Smooth muscle cell (in vitro differentiated cells): Measurements from ENCODE around the gene SRCAP. TPM values are rescaled to one million over a fixed set of nuclear protein-coding genes. Genes with fewer than 3 reads are reported as not detected.
"Not testable (repeated sequence)": the region's sequence is repeated elsewhere in the genome, so short reads cannot be mapped to it uniquely, and the experiment has no call there.

Experiments
- DNase-seq: peaks from one replicate; lab custom pipeline; 2025; ENCODE audit not compliant: unreplicated experiment; lab: John Stamatoyannopoulos, UW
- H2AFZ ChIP-seq: fragments of 200-600 bp; sonication (generic); 2 replicates; pipeline ENCODE4 v1.6.0; 2016; ENCODE audit warnings: antibody characterized with exemption, low read depth, mild to moderate bottlenecking
- H3F3A ChIP-seq: fragments of 200-600 bp; sonication (generic); 2 replicates; pipeline ENCODE4 v1.6.0; 2017; ENCODE audit warnings: antibody characterized with exemption, low read depth
- H3K27ac ChIP-seq: fragments of 200-600 bp; sonication (generic); 2 replicates; pipeline ENCODE4 v1.5.1; 2016; ENCODE audit warnings: low read depth, mild to moderate bottlenecking
- H3K27me3 ChIP-seq: fragments of 200-600 bp; sonication (generic); 2 replicates; pipeline ENCODE4 v1.6.1; 2016; ENCODE audit warnings: low read depth, mild to moderate bottlenecking
- H3K36me3 ChIP-seq: fragments of 200-600 bp; sonication (generic); 2 replicates; pipeline ENCODE4 v1.5.1; 2016; ENCODE audit warnings: low read depth
- H3K4me1 ChIP-seq: fragments of 200-600 bp; sonication (generic); 2 replicates; pipeline ENCODE4 v1.5.1; 2016; ENCODE audit warnings: low read depth
- H3K4me2 ChIP-seq: fragments of 200-600 bp; sonication (generic); 2 replicates; pipeline ENCODE4 v1.6.0; 2016; ENCODE audit warnings: mild to moderate bottlenecking
- H3K4me3 ChIP-seq: fragments of 200-600 bp; sonication (generic); 2 replicates; pipeline ENCODE4 v1.5.1; 2016; ENCODE audit warnings: mild to moderate bottlenecking
- H3K79me2 ChIP-seq: fragments of 200-600 bp; sonication (generic); 2 replicates; pipeline ENCODE4 v1.6.0; 2016; ENCODE audit warnings: low read depth, mild to moderate bottlenecking
- H3K9ac ChIP-seq: fragments of 200-600 bp; sonication (generic); 2 replicates; pipeline ENCODE4 v1.6.0; 2016; ENCODE audit warnings: low read depth
- H3K9me3 ChIP-seq: fragments of 200-600 bp; sonication (generic); replicated peaks from 2 replicates; pipeline ENCODE4 v1.5.1; 2016; ENCODE audit warnings: low read depth
- H4K20me1 ChIP-seq: fragments of 200-600 bp; sonication (generic); 2 replicates; pipeline ENCODE4 v1.6.0; 2016; ENCODE audit warnings: low read depth
- WGBS: methylation state at CpG from one replicate; pipeline ENCODE4 v1.1.7; 2016; ENCODE audit warnings: low lambda C conversion rate; 5-methylcytosine and 5-hydroxymethylcytosine counted together
- polyA plus RNA-seq: library from polyadenylated mRNA; unstranded; fragments of >200 nt; fragmentation: Nextera tagmentation; extraction: Ambion mirVana; gene quantifications from 2 replicates; pipeline ENCODE4 v1.2.1, GENCODE V29; 2016
- total RNA-seq: library from RNA; depleted of rRNA; stranded (reverse); fragments of >200 nt; gene quantifications from 2 replicates; pipeline ENCODE4 v1.2.3, GENCODE V29; 2014
- TF ChIP-seq, protein P1 (sequence below): fragments of 200-600 bp; sonication (generic); IDR thresholded peaks from 2 replicates; pipeline ENCODE4 v1.5.1; 2017; ENCODE audit warnings: borderline replicate concordance, mild to moderate bottlenecking, antibody characterized with exemption; ENCODE audit not compliant: insufficient read depth, poor library complexity, severe bottlenecking

SRCAP gene
- total and polyA plus RNA-seq, 2 experiments from 2014 or later = 9.0 to 14.5 TPM

DNA sequence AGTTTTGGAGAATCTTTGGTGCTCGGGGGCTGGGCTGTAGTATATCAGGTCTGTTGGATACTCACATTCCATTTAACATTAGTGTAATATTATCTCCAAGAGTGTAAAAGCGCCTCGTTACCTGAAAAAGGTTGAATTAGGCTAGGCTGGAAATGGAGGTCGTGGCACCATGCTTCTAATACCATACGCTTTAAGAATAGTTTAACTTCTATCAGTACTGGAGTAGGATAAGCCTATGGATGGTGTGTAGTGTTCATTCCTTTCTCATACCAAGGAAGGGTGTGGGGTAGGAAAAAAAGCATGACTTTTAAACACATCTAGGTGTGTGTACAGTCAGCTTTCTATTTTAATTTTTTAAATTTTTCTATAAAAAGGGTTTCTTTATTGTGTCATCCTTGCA is 2.0 kb downstream of the SRCAP start:
- TF ChIP-seq, protein P1, sequence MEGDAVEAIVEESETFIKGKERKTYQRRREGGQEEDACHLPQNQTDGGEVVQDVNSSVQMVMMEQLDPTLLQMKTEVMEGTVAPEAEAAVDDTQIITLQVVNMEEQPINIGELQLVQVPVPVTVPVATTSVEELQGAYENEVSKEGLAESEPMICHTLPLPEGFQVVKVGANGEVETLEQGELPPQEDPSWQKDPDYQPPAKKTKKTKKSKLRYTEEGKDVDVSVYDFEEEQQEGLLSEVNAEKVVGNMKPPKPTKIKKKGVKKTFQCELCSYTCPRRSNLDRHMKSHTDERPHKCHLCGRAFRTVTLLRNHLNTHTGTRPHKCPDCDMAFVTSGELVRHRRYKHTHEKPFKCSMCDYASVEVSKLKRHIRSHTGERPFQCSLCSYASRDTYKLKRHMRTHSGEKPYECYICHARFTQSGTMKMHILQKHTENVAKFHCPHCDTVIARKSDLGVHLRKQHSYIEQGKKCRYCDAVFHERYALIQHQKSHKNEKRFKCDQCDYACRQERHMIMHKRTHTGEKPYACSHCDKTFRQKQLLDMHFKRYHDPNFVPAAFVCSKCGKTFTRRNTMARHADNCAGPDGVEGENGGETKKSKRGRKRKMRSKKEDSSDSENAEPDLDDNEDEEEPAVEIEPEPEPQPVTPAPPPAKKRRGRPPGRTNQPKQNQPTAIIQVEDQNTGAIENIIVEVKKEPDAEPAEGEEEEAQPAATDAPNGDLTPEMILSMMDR = no peak
- Histone ChIP-seq H3K4me3 (no peak overlapping the region), H4K20me1 (peaks cover 30% of the 10 kb centered on the region), H3K36me3 (peaks cover 14% of the 10 kb centered on the region), H3K27ac (peak overlapping the region; percentile 100), H3K9ac (no peak overlapping the region), H3K79me2 (peaks cover 35% of the 10 kb centered on the region), H2AFZ (no peak overlapping the region), H3K4me2 (peak overlapping the region; percentile 91), H3F3A (peaks cover 15% of the 10 kb centered on the region), H3K9me3 (no peaks in the 10 kb centered on the region), H3K27me3 (no peaks in the 10 kb centered on the region), H3K4me1 (peaks cover 19% of the 10 kb centered on the region)
- DNase-seq = no peak
- 82% methylated on average over 5 of the region's 5 CpGs for WGBS

DNA sequence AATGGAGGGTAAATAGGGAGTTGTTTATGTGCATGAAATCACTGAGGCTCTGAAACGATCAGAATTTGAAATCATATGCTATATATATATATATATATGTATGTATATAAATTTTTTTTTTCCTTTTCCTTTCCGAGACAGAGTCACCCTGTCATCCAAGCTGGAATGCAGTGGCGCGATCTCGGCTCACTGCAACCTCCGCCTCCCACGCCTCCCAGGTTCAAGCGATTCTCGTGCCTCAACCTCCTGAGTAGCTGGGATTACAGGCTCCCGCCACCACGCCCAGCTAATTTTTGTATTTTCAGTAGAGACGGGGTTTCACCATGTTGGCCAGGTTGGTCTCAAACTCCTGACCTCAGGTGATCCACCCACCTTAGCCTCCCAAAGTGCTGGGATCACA is 4.1 kb downstream of the SRCAP start:
- peaks cover 15% of the 10 kb centered on the region for H3K4me1 ChIP-seq
- H3K79me2 ChIP-seq = peaks cover 42% of the 10 kb centered on the region
- H2AFZ ChIP-seq, H3K9me3 ChIP-seq, DNase-seq, H3K27me3 ChIP-seq, H3K9ac ChIP-seq, H3K4me3 ChIP-seq, H3K27ac ChIP-seq, H3K4me2 ChIP-seq: not testable (repeated sequence)
- H3F3A ChIP-seq = peaks cover 15% of the 10 kb centered on the region
- WGBS = 98% methylated on average over 12 of the region's 12 CpGs
- peaks cover 30% of the 10 kb centered on the region for H4K20me1 ChIP-seq
- H3K36me3 ChIP-seq = peaks cover 29% of the 10 kb centered on the region

DNA sequence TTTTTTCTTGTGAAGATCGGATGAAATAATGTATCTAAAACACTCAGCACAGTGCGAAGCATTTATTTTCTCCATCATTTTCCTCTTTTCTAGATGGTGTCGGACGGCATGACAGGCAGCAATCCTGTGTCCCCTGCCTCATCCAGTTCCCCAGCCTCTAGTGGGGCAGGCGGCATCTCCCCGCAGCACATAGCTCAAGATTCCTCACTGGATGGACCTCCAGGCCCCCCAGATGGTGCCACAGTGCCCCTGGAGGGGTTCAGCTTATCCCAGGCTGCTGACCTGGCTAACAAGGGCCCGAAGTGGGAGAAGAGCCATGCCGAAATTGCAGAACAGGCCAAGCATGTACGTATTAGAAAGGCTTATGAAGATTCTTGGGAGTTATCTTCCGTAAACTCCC is 5.0 kb downstream of the SRCAP start:
- Histone ChIP-seq H3K4me2 (no peak overlapping the region), H2AFZ (no peak overlapping the region), H3K27me3 (no peaks in the 10 kb centered on the region), H3F3A (peaks cover 15% of the 10 kb centered on the region), H3K27ac (no peak overlapping the region), H3K9ac (no peak overlapping the region), H3K4me3 (no peak overlapping the region), H3K4me1 (peaks cover 15% of the 10 kb centered on the region), H3K79me2 (peaks cover 42% of the 10 kb centered on the region), H4K20me1 (peaks cover 30% of the 10 kb centered on the region), H3K9me3 (no peaks in the 10 kb centered on the region), H3K36me3 (peaks cover 29% of the 10 kb centered on the region)
- no peak for DNase-seq
- WGBS = 99% methylated on average over 10 of the region's 10 CpGs
- TF ChIP-seq, protein P1 = no peak

DNA sequence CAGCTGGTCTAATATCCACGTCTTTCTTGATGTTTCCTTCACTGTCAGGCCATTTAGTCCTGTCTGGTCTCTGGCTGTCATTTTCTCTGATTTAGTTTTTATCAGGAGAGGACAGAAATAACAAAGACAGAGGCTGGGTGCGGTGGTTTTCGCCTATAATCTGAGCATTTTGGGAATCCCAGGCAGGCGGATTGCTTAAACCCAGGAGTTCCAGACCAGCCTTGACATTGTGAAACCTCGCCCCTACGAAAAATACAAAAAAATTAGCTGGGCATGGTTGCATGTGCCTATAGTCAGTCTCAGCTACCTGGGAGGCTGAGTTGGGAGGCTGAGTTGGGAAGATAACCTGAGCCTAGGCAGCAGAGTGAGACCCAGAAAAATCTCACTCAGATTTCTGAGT is 7.1 kb downstream of the SRCAP start:
- Histone ChIP-seq H3K9me3 (no peaks in the 10 kb centered on the region), H3K9ac (no peak overlapping the region), H3K4me3 (no peak overlapping the region), H4K20me1 (peaks cover 19% of the 10 kb centered on the region), H3K4me1 (no peaks in the 10 kb centered on the region), H3K4me2 (no peak overlapping the region), H3F3A (peaks cover 8% of the 10 kb centered on the region), H3K79me2 (peaks cover 24% of the 10 kb centered on the region), H3K36me3 (peaks cover 38% of the 10 kb centered on the region), H3K27me3 (no peaks in the 10 kb centered on the region), H2AFZ (no peak overlapping the region), H3K27ac (no peak overlapping the region)
- TF ChIP-seq, protein P1 = no peak
- WGBS = 98% methylated on average over 6 of the region's 6 CpGs
- DNase-seq = no peak
